HG02852 (cell line): ENCODE measurements around the gene APEH.
"Not testable (repeated sequence)": the region's sequence is repeated elsewhere in the genome, so short reads cannot be mapped to it uniquely, and the experiment has no call there.

Experiments used
- ATAC-seq: cut with Tn5 transposase; IDR thresholded peaks from one replicate; pipeline ENCODE4 v1.9.1; 2021; ENCODE audit warnings: mild to moderate bottlenecking, moderate library complexity; ENCODE audit not compliant: unreplicated experiment

The APEH gene

DNA sequence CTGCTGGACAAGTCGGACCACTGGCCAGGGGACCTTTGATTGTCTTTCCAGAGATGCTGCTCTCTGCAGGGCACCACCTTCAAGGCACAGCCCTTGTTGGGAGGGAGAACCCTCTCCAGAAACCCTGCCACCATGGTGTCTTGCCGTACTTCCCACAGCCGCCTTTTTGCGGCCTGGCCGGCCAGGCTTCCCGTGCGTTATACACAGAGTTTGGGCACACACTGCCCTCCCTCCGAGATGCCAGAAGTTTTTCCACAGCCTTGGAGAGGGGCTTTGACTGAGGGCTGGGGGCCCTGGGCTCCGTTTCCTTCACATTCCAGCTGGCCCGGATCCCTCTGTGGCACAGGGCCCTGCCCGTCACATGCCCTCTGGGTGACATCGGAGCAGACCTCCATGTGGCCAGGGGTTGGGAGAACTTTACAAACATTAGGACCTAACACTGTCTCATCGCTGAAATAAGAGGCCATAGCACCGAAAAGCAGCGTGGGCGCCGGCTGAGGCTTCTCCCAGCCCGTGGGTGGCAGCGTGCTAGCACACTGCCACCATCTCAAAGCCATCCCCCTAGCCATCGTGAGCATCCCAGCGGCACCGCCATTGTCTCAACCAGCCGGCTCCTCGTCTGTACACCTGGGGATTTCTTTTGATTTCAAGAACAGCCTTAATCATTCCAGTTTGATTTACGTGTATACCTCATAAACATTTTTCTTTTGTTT, 6.3 kb upstream of the APEH start:
- no peak for ATAC-seq

DNA sequence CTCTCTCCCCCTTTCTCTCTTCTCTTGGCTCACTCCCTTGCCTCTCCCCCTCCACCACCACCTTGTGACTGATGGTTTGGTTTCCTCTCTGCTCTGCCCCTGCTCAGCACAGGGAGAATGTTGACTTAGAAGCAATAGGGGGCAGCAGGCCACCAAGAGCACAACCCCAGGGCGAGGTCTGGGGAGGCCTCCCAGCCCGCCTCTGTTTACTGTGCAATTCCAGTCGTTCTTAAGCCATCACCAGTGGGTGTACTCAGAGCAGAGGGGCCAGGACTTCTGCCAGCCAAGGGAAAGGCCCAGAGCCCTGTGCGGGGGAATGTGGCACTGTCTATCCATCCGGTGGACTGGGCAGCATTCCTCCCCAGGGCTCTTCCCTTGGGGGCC, 5.7 kb upstream of the APEH start:
- no peak for ATAC-seq

DNA sequence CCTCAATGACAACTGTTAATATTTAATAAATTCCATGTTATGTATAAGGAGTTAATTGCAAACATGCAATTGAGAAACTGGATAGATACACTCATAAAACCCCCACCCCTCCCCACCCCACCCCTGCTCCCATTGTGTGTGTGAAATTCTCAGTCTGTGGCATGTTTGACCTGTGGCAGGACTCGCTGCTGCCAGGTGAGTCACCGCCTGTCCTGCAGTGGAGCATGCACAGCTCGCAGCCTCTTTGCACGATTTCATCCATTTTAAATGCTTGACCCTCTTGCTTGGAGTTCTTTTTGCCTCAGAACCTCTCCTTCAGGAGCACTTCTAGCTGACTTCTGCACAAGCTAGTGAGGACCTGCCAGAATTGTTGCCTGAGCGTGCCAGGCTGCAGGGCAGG, 5.3 kb upstream of the APEH start:
- no peak for ATAC-seq

DNA sequence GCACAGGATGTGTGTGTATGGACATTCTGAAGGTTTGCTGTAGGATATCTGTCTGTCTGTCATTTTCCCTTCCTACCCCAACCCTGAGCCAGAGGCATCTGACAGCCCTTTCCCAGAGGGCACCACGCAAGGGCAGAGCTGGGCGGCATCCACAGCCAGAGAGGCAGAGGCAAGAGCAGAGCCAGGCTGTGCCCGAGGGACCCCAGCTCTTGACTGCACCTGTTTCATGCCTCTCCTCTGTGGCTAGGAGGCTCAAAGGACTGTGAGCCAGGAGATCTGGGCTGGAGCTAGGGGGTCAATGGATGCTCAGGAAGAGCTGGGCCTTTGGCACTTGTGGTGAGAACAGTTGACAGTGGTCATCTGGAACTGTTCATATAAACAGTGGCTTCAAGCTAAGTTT, 4.8 kb upstream of the APEH start:
- ATAC-seq = no peak

DNA sequence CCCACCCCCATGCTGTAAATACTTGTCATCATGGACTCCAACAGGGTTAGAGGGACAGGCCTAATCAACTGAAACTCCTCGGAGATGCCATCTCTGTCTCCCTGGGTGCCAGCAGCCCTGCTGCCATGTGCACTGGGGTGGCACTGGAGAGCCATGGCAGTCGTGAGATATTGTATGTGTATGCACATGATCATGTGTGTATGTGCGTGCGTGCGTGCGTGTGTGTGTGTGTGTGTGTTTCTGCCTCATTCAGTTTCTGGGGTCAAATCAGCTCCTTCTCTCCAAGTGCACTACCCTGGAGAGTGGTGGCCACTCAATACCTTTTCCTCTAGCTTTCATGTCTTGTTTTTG, 3.2 kb upstream of the APEH start:
- ATAC-seq = no peak

DNA sequence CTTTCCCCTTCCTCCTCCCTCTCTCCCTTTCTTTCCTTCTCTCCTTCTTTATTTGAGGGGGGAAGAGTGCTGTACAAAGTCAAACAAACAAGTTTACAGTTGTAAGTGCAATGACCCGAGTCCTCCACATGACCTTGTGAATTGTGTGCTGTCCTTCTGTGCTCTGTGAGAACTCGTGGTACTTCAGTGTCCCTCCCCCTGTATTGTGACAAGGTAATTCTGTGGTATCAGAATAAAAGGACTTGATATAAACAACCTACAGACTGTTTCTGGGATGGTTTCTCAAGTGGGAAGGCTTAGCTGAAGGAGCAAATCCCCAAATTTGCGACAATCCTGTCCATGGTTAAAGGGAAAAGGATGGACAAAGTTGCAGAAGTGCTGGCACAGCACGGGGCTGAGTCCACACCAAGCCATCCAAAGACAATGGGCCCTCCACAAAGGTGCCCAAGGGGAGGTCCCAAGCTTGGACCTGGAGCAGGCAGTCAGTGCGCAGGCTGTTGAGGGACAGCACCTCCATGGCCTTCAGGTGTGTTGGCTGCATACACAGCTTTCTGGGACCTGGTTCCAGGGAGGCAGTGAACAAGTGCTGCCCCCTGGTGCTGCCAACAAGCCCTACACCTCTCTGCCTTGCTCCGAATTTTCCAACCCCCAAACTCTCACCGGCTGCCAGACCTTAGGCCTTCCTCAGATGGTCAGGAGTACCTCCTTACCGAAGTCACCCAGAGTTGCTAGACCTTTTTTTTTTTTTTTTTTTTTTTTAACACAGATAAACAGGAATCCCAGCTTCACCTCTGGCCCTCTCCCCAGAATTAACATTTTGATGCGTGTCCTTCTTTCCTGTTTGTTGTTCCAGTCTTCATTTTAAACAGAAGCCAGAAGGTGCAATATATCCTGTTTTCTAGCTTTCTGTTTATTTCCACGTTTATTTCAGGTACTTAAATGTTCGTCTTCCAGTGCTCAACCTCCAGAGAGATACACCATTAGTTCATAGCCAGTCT, 2.6 kb upstream of the APEH start:
- ATAC-seq = no peak

DNA sequence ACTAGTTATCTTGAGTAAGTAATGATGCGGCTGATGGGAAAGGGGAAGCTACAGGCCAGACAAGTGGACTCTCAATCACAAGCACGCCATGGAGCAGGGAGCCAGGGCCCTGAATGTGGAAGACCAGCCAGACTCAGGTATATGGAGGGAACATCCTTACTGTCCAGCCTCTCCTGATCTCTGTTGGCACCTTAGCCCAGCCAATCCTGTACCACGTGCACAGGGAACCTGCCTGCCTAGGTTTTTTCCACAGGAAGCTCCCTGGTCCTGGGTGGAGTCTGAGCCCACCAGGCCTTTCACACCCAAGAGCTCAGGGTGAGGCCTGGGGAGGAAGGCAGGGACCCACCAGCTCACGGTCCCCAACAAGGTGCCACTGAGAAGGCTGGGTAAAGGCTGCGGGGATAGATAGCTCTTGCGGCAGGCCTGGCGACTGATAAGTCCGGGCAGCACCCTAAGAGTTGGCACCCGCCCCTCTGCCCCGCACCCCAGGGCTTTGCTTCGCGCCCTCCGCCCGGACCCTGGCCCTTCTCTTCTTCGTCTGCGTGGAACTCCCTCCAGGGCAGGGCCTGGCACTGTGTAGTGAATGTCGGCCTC, 933 bp upstream of the APEH start:
- no peak for ATAC-seq

DNA sequence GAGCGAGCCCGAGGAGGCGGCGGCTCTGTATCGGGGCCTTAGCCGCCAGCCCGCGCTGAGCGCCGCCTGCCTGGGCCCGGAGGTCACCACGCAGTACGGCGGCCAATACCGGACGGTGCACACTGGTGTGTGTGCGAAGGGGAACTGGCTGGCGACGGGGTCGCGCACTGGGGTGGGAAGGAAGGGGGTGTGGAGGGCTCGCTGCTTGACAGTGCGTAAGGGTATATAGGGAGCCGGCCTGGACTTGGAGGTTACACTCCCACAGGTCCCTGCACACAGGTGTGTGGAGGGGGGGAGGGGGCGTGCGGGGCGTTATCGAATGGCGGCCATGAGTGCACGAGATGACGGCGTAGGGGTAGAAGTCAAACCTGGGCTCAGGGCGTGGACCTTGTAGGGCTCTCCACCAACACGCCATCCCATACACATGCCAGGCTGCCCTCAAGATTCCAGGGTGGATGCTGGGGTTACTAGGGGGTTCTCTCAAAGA, 389 bp downstream of the APEH start:
- ATAC-seq = peak; percentile 27

DNA sequence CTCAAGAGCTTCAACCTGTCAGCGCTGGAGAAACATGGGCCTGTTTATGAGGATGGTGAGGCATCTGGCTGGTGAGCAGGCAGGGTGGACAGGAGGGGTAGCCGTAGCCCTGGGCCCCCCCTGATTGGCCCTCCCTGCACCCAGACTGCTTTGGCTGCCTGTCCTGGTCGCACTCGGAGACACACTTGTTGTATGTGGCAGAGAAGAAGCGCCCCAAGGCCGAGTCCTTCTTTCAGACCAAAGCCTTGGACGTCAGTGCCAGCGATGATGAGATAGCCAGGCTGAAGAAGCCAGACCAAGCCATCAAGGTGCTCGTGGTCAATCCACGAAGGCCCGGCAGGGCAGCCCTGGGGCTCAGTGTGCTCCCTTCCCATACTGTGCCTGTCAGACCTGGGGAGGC, 1.8 kb downstream of the APEH start:
- ATAC-seq = no peak

DNA sequence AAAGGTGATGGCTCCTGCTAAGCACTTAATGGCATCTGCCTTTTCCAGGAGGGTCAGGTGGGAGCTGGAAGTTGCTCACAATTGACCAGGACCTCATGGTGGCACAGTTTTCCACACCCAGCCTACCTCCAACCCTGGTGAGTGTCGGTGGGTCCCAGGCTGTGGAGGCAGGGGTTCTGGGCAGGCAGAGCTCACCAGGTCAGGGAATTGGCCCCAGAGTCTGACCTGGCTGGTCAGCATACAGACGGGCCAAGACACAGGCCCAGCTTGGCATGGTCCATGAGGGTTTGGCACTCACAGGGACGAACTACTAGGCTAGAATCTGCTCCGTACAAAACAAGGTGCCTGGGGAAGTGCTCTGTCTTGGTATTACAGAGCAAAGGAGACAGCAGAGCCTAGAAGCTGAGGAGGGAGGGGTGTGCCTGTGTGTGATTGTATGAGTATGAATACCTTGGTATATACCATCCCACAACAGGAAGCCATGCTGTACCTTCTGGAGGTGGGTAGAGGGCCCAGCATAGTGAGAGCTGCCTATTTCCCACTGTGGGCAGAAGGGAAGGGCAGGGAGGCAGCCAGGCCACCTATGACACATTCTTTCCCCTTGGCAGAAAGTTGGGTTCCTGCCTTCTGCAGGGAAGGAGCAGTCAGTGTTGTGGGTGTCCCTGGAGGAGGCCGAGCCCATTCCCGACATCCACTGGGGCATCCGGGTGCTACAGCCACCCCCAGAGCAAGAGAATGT, 6.5 kb downstream of the APEH start:
- no peak for ATAC-seq

DNA sequence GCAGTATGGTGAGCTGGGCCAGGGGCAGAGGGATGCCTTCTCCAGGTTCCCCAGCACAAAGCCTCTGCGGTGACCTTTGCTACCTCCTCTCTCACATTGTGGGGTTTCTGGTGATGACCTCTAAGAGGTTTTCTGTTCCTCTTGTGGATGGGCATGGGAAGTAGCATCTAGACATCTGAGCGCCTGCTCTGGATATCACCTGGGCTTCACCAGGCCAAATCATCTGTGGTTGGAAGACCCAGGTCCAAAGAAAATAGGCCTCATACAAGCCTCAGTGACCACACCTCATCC, 7.0 kb downstream of the APEH start:
- ATAC-seq = no peak

DNA sequence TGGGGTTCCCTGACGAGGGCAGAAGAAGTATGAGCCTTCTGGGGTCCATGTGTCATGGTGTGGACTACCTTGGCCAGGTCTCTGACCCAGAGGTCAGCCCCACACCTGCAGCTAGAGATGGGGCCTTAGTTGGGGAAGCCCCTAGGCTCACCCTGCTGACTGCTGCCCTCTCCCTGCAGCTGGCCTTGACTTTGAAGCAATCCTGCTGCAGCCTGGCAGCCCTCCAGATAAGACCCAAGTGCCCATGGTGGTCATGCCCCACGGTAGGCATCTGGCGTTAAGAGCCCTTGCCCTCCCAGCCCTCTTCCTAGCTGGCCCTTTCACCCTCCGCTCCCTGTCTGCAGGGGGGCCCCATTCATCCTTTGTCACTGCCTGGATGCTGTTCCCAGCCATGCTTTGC, 7.4 kb downstream of the APEH start:
- ATAC-seq = no peak

DNA sequence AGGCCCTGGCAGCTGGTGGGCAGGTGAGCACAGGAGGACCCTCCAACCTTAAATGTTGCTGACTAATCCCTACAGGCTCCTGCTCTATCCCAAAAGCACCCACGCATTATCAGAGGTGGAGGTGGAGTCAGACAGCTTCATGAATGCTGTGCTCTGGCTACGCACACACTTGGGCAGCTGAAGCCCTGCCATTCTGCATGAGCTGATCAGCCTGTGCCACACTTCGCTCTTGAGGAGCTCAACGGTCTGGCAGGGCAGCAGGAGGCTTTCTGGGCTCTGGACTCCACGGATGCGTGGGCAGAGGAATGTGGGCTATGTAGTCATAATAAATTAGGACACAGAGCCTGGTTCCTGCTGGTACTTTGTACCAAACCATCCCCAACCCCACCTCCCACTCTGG, 9.0 kb downstream of the APEH start:
- ATAC-seq = no peak

DNA sequence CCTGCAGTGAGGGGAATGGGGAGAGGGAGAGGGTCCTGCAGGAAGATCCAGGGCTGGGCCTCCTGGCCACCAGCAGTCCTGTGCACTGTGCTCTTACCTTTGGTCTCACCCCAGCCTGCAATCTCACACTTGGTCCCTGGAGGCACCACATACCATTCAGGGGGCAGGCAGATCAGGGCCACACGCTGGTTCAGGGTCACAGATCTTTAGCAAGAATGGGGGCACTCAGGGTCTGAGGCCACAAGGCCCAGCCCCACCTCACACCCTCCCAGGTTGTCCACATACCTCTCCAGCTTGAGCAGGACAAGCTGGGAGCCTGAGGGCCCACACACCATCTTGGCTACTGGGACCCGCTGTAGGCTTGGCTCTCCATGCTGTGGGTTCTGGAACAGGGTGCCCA, 10.3 kb downstream of the APEH start:
- ATAC-seq = not testable (repeated sequence)

DNA sequence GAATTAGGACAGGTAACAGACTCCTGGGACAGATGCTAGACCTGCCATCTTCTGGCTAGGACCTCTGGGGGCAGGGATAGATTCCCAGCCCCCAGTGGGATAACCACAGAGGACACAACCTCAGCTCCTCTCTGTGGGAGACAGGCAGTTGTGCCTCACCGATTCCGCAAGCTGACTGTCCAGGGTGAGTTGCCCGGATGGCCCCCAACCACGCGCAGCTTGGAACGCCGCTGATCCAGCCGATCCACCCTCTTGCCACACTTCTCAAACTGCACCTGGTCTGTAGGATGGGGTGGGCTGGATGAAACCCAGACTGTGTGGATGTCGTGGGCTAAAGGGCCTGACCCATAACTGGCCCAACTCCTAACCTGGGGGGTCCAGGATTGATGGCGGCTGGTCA, 11.0 kb downstream of the APEH start:
- ATAC-seq = not testable (repeated sequence)

DNA sequence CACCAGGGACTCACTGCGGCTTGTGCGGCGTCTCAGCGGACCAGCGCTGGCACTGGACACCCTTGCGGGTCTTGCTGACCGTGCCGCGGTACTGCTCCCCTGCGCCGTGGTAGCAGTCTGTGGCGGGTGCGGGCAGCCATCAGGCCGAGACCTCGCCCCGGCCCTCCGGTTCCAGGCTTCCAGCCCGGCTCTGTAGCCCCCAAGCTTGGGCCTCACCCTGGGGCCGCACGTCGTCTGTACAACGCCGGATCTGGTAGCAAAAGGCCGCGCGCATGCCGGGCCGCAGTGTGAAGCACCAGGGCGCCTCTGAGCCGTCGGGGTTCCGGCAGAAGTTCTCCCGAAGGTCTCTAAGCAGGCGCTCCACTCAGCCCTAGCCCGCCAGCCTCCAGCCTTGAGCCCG, 11.7 kb downstream of the APEH start:
- not testable (repeated sequence) for ATAC-seq

DNA sequence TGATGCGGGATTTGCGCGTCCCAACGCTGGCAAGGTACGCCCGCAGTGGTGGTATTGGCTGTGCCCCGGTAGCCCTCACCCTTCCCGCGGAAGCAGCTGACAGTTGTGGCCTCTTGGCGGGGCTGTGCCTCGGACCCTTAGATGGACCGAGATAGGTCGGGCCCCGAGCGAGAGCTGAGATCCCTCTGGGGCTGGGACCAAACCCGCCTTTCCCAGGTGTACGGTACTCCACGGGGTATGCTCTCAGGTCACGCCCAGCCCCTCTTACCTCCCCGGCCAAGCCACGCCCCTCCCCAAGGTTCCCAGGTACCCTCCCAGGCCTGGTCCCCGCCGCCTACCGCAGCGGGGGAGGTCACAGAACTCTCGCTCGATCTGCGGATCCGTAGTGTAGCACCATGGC, 12.2 kb downstream of the APEH start:
- ATAC-seq = not testable (repeated sequence)

DNA sequence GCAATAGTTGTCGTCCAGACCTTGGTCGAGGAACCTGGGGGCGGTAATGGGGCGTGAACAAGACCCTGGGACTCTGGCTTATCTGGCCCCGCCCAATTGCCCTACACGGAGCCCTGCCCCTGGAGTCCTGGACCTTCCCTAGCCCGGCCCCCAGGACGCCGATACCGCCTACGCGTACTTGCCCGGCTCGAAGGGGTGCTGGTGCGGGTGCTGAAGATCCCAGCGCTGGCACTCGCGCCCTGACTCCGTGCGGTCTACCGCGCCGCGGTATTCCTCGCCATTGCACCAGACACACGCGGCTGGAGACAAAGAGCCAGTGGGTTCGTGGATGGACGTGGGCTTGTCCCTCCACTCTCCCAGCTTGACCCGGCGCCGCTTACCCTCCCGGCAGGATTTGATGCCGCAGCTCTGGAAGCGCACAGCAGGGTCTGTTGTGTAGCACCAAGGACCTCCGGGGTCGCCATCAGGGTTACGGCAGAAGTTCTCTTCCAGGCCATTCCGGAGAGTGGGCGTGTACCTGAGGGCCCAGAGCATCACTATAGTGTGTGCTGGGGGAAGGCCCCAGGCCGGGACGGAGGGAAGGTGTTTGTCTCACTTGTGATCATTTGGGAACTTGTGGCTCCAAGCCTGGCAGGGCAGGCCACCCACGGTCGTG, 12.7 kb downstream of the APEH start:
- not testable (repeated sequence) for ATAC-seq

DNA sequence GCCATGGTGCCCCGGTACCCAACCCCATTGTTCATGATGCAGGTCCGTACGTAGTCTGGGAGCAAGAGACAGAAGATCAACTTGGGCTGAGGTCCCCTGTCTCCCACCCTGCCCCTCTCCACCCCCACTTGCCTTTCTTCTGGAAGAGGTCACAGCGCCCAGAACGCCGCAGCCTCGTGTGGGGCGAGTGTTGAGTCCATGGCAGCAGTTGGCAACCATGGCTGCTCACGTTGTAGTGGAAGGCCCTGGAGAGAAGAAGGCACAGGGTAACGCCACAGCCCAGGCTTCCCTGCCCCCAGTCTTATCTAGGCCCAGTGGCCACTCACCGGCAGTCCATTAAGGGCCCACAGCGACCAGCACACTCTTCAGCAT, 13.3 kb downstream of the APEH start:
- not testable (repeated sequence) for ATAC-seq

DNA sequence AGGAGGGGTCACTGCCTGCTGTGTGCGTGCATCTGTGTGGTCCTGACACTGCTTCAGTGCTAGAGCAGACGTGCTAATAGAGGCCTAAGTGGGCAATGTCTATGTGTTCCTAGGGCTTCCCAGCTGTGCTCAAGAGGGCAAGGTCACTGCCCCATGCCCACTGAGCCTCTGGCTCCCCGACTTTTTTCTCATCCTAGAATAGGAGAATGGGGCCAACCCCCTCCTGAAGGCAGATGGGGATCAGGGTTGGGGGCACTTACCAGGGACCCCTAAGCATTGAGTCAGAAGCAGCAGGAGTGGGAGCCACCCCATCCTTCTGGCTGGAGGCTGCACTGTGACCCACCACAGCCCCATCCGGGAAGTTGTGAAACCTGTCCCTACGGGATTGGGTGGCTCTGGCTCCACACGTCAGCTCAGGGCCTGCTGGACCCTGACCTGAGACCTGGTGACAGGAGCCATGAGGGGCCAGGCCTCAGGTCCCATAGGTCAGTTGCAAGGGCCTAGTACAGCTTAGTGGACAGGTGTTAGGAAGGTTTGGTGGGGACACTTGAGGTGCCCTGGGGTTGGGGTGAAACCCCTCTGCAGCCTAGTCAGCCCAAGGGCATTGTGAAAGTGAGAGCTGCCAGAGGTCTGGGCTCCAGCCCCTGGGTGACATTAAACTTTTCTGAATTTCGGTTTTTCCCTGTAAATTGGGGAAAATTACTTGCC, 14.3 kb downstream of the APEH start:
- not testable (repeated sequence) for ATAC-seq
